H1 (cell line): ENCODE data around the gene DOHH. TPM values are rescaled to one million over a fixed set of nuclear protein-coding genes. Genes with fewer than 3 reads are reported as not detected.

Experiments
- CTCF ChIA-PET: fragments of 300-600 bp; sonication (Branson Sonifier 250); formaldehyde crosslinking; loops from one replicate; lab custom pipeline; 2021; ENCODE audit not compliant: partially characterized antibody; lab: Charles Lee
- POLR2A ChIA-PET: fragments of 300-600 bp; sonication (Branson Sonifier 250); formaldehyde crosslinking; loops from one replicate; lab custom pipeline; 2021; ENCODE audit warnings: inconsistent platforms; ENCODE audit not compliant: partially characterized antibody; lab: Charles Lee
- DNase-seq, 2 experiments: peaks; one replicate each; pipeline versions ENCODE4 v3.0.0 to v3.0.0-alpha.2; 2010 to 2022; ENCODE audit warnings: low spot score in 2 of 2, low read depth in 1 of 2, mixed read lengths in 1 of 2
- FAIRE-seq: peaks from 2 replicates; lab custom pipeline; 2011; peaks lifted over from hg19 to GRCh38; lab: Jason Lieb, UNC
- H2AFZ ChIP-seq: 2 replicates; pipeline ENCODE4 v1.8.1; 2012; ENCODE audit warnings: low read length, inconsistent platforms
- H2AK5ac ChIP-seq: 2 replicates; pipeline ENCODE4 v1.6.1; 2013; ENCODE audit warnings: low read depth, low read length
- H2BK120ac ChIP-seq: replicated peaks from 2 replicates; pipeline ENCODE3; 2013; ENCODE audit warnings: low read depth, low read length, inconsistent platforms
- H2BK12ac ChIP-seq: 2 replicates; pipeline ENCODE4 v1.6.1; 2013; ENCODE audit warnings: low read depth, low read length
- H2BK15ac ChIP-seq: 2 replicates; pipeline ENCODE4 v1.6.1; 2013; ENCODE audit warnings: low read length
- H2BK20ac ChIP-seq: 2 replicates; pipeline ENCODE4 v1.6.1; 2013; ENCODE audit warnings: low read length
- H2BK5ac ChIP-seq: 2 replicates; pipeline ENCODE4 v1.6.1; 2013; ENCODE audit warnings: low read depth, low read length
- H3K14ac ChIP-seq: 2 replicates; pipeline ENCODE4 v1.6.1; 2013; ENCODE audit warnings: inconsistent platforms; ENCODE audit not compliant: insufficient read length
- H3K18ac ChIP-seq: 2 replicates; pipeline ENCODE4 v1.6.1; 2013; ENCODE audit warnings: low read length; ENCODE audit errors: extremely low read depth
- H3K23ac ChIP-seq: 2 replicates; pipeline ENCODE4 v1.6.1; 2013; ENCODE audit warnings: inconsistent platforms; ENCODE audit not compliant: insufficient read length
- H3K23me2 ChIP-seq: 2 replicates; pipeline ENCODE4 v1.6.1; 2013; ENCODE audit warnings: low read depth, low read length
- H3K27ac ChIP-seq: 2 replicates; pipeline ENCODE4 v1.6.1; 2011; ENCODE audit warnings: low read depth, low read length, inconsistent platforms
- H3K27me3 ChIP-seq, 4 experiments: replicated peaks in 1 of 4; 1 replicate in 1 of 4; 2 replicates in 3 of 4; pipeline versions ENCODE4 v1.6.1 to v1.8.1; 2011 to 2013; ENCODE audit warnings: low read length in 3 of 4, mild to moderate bottlenecking in 3 of 4, inconsistent platforms in 2 of 4, mixed read lengths in 2 of 4, moderate library complexity in 1 of 4; ENCODE audit not compliant: control insufficient read depth in 3 of 4, insufficient read depth in 3 of 4; ENCODE audit errors: extremely low read depth in 1 of 4
- H3K36me3 ChIP-seq, 4 experiments: 2 replicates each; pipeline versions ENCODE4 v1.6.1 to v1.8.1; 2011 to 2013; ENCODE audit warnings: mild to moderate bottlenecking in 4 of 4, low read length in 3 of 4, moderate library complexity in 2 of 4, control low read depth in 1 of 4, inconsistent platforms in 1 of 4; ENCODE audit not compliant: insufficient read depth in 4 of 4, control insufficient read depth in 2 of 4
- H3K4ac ChIP-seq: replicated peaks from 2 replicates; pipeline ENCODE3; 2013; ENCODE audit warnings: low read length, low read depth, mixed read lengths, inconsistent platforms; ENCODE audit not compliant: insufficient read length
- H3K4me1 ChIP-seq, 4 experiments: replicated peaks in 1 of 4; 1 replicate in 1 of 4; 2 replicates in 3 of 4; pipeline versions ENCODE4 v1.6.1 to v1.8.1; 2011 to 2013; ENCODE audit warnings: low read length in 3 of 4, inconsistent platforms in 2 of 4, mixed read lengths in 1 of 4; ENCODE audit not compliant: insufficient read depth in 4 of 4, control insufficient read depth in 3 of 4
- H3K4me2 ChIP-seq, 2 experiments: 2 replicates each; pipeline versions ENCODE4 v1.6.1 to v1.8.1; 2011 to 2013; ENCODE audit warnings: low read depth in 2 of 2, low read length in 2 of 2, control low read depth in 1 of 2, inconsistent platforms in 1 of 2, mild to moderate bottlenecking in 1 of 2; ENCODE audit not compliant: insufficient read depth in 1 of 2
- H3K4me3 ChIP-seq, 4 experiments: fragments of 200-600, 300-600 bp in 1 of 4; sonication (generic), shearing (Covaris generic), sonication (Bioruptor Twin) in 1 of 4; 2 replicates each; pipeline versions ENCODE4 v1.5.1 to v1.8.1; 2011 to 2016; ENCODE audit warnings: low read length in 4 of 4, low read depth in 3 of 4, control low read depth in 2 of 4, inconsistent platforms in 2 of 4, mild to moderate bottlenecking in 2 of 4, mixed read lengths in 1 of 4, moderate library complexity in 1 of 4; ENCODE audit not compliant: insufficient read depth in 2 of 4; ENCODE audit errors: extremely low read depth in 1 of 4
- H3K56ac ChIP-seq: replicated peaks from 2 replicates; pipeline ENCODE3; 2013; ENCODE audit warnings: low read depth, mild to moderate bottlenecking, mixed read lengths, low read length, inconsistent platforms; ENCODE audit not compliant: insufficient read length
- H3K79me1 ChIP-seq: 2 replicates; pipeline ENCODE4 v1.6.1; 2013; ENCODE audit warnings: low read depth, low read length, control low read depth
- H3K79me2 ChIP-seq, 2 experiments: 2 replicates each; pipeline versions ENCODE4 v1.6.1 to v1.8.1; 2012 to 2013; ENCODE audit warnings: low read length in 2 of 2, mild to moderate bottlenecking in 2 of 2, inconsistent platforms in 1 of 2; ENCODE audit not compliant: insufficient read depth in 2 of 2, control insufficient read depth in 1 of 2
- H3K9ac ChIP-seq, 4 experiments: replicated peaks in 1 of 4; 1 replicate in 1 of 4; 2 replicates in 3 of 4; pipeline versions ENCODE4 v1.6.1 to v1.8.1; 2011 to 2013; ENCODE audit warnings: low read depth in 3 of 4, low read length in 3 of 4, control low read depth in 2 of 4, mild to moderate bottlenecking in 2 of 4, moderate library complexity in 2 of 4, inconsistent platforms in 1 of 4; ENCODE audit errors: extremely low read depth in 1 of 4
- H3K9me3 ChIP-seq, 2 experiments: 2 replicates each; pipeline versions ENCODE4 v1.6.1 to v1.8.1; 2012 to 2013; ENCODE audit warnings: mild to moderate bottlenecking in 2 of 2, moderate library complexity in 2 of 2, control low read depth in 1 of 2, inconsistent platforms in 1 of 2, low read depth in 1 of 2, low read length in 1 of 2, mixed read lengths in 1 of 2; ENCODE audit not compliant: insufficient read depth in 2 of 2
- H4K20me1 ChIP-seq, 2 experiments: replicated peaks in 1 of 2; 2 replicates each; pipeline versions ENCODE3 to v1.8.1; 2011 to 2013; ENCODE audit warnings: inconsistent platforms in 2 of 2, low read length in 2 of 2, mild to moderate bottlenecking in 1 of 2; ENCODE audit not compliant: insufficient read depth in 2 of 2, control insufficient read depth in 1 of 2
- H4K5ac ChIP-seq: 2 replicates; pipeline ENCODE4 v1.6.1; 2013; ENCODE audit warnings: low read length, low read depth, mixed read lengths, inconsistent platforms; ENCODE audit not compliant: insufficient read length
- H4K8ac ChIP-seq: 2 replicates; pipeline ENCODE4 v1.8.0; 2013; ENCODE audit warnings: mild to moderate bottlenecking, moderate library complexity, low read length, inconsistent platforms; ENCODE audit not compliant: insufficient read depth; ENCODE audit errors: extremely low read depth
- H4K91ac ChIP-seq: replicated peaks from 2 replicates; pipeline ENCODE3; 2013; ENCODE audit warnings: low read length, mixed read lengths, inconsistent platforms; ENCODE audit not compliant: insufficient read length
- BACH1 ChIP-seq: IDR thresholded peaks from 2 replicates; pipeline ENCODE4 v1.6.1; 2012; ENCODE audit warnings: low read length, improper control_type of control experiment
- RAD21 ChIP-seq, 2 experiments: IDR thresholded peaks in 1 of 2; conservative IDR thresholded peaks in 1 of 2; 2 replicates each; pipeline ENCODE4 v1.6.1; 2011; ENCODE audit warnings: low read depth in 2 of 2, low read length in 2 of 2, improper control_type of control experiment in 1 of 2, inconsistent platforms in 1 of 2, mild to moderate bottlenecking in 1 of 2, moderate library complexity in 1 of 2
- WGBS, 2 experiments: shearing (Covaris generic) in 1 of 2; methylation state at CpG; one replicate each; pipeline versions ENCODE4 v1.1.6 to v1.1.7; 2013 to 2015; ENCODE audit warnings: low lambda C conversion rate in 2 of 2, mixed read lengths in 2 of 2, inconsistent platforms in 1 of 2, low coverage in 1 of 2, missing lambda C conversion rate in 1 of 2; ENCODE audit not compliant: insufficient replicate concordance in 2 of 2, insufficient coverage in 1 of 2, insufficient read length in 1 of 2; ENCODE audit errors: extremely low coverage in 1 of 2, missing lambda C conversion rate in 1 of 2; 5-methylcytosine and 5-hydroxymethylcytosine counted together
- polyA plus RNA-seq, 7 experiments: library from polyadenylated mRNA; depleted of rRNA in 3 of 7; stranded (reverse) in 5 of 7; unstranded in 2 of 7; fragments of >200 nt in 5 of 7; fragments of 200-250 nt in 2 of 7; gene quantifications; 1 replicate in 5 of 7; 2 replicates in 1 of 7; 4 replicates in 1 of 7; pipeline versions ENCODE4 v1.2.1 to v1.2.3, GENCODE V29; 2011 to 2013; ENCODE audit warnings: missing spikeins in 2 of 7, mixed read lengths in 2 of 7
- total RNA-seq: library from RNA; stranded (reverse); fragmentation: NEBNext Ultra II Directional; extraction: Animal tissue kit (Norgen Biotek cat#: 25700); gene quantifications from 2 replicates; pipeline ENCODE4 v1.2.1, GENCODE V29; 2021
- TF ChIP-seq, protein P1 (sequence below): IDR thresholded peaks from 2 replicates; pipeline ENCODE4 v1.6.1; 2012; ENCODE audit warnings: inconsistent platforms
- TF ChIP-seq, protein P2 (sequence below): IDR thresholded peaks from 2 replicates; pipeline ENCODE4 v1.6.1; 2011; ENCODE audit warnings: low read depth, mild to moderate bottlenecking, low read length; ENCODE audit not compliant: insufficient read depth

Gene DOHH
- total and polyA plus RNA-seq, 2 of the 8 experiments (the other 6 are each of a cell fraction or from before 2014, with no cell fraction given), result 7.3 to 17.7 TPM

DNA sequence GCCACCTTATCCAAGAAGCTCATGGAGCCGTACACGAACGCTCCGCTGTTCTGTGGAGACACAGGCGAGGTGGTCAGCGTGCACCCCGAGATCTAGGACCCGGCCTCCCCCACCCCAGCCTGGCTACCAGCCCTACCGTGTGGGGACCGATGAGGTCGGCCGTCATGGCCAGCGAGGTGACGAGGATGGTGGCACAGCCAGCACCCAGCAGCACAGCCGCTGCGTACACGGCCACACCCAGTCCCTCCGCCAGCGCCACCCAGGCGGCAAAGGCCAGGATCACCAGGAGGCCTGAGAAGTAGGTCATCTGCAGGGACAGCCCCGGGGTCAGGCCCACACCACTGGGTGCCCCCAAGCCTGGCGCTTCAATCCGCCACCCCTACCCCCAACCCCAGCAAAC, 45.6 kb upstream of the DOHH start:
- no peak overlapping the region for H3K9ac ChIP-seq

More for the DNA sequence above, 45.6 kb upstream of the DOHH start:
- Histone ChIP-seq H3K79me1 (no peaks in the 10 kb centered on the region), H3K56ac (no peak overlapping the region), H2BK15ac (no peak overlapping the region), H2BK12ac (no peak overlapping the region), H3K27ac (no peak overlapping the region), H2BK120ac (no peak overlapping the region), H4K91ac (no peak overlapping the region), H3K4me3 (no peak overlapping the region), H3K79me2 (no peaks in the 10 kb centered on the region), H4K8ac (no peak overlapping the region), H3K23me2 (no peaks in the 10 kb centered on the region), H3K18ac (no peak overlapping the region), H2AFZ (no peak overlapping the region), H4K5ac (no peak overlapping the region), H3K27me3 (no peaks in the 10 kb centered on the region), H3K23ac (no peak overlapping the region), H3K4me2 (no peak overlapping the region), H2BK20ac (no peak overlapping the region), H3K4ac (no peak overlapping the region), H3K4me1 (no peaks in the 10 kb centered on the region), H2BK5ac (no peak overlapping the region), H2AK5ac (no peak overlapping the region), H3K14ac (no peak overlapping the region), H3K9me3 (no peaks in the 10 kb centered on the region), H4K20me1 (peaks cover 8 to 24% of the 10 kb centered on the region in 2 experiments), H3K36me3 (peaks cover 0 to 5% (median 1%) of the 10 kb centered on the region in 4 experiments; a peak in 2 of 8 replicates)
- ChIA-PET CTCF (interaction anchor here (0.6 to 7.5 kb wide), 14 partner anchors 8 to 1812 kb away, joined by 3 to 66 read pairs (median 6); partner anchors contain the start of gene MFSD12), POLR2A (interaction anchor here (0.6 to 2.6 kb wide), 8 partner anchors 9 to 163 kb away, joined by 3 to 12 read pairs (median 3); partner anchors contain the start of gene MFSD12)
- FAIRE-seq (no peak), DNase-seq (no peak)
- TF ChIP-seq, protein P1, sequence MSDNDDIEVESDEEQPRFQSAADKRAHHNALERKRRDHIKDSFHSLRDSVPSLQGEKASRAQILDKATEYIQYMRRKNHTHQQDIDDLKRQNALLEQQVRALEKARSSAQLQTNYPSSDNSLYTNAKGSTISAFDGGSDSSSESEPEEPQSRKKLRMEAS, result no peak
- TF ChIP-seq BACH1, result no peak
- no peak for TF ChIP-seq RAD21 (IDR thresholded peaks at IDR 0.05 in 1 of 2, conservative IDR thresholded peaks at IDR 0.05 in 1 of 2; ENCODE audit: low read depth in 2 of 2, low read length in 2 of 2)
- TF ChIP-seq, protein P2, sequence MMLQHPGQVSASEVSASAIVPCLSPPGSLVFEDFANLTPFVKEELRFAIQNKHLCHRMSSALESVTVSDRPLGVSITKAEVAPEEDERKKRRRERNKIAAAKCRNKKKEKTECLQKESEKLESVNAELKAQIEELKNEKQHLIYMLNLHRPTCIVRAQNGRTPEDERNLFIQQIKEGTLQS, result no peak
- WGBS, 2 experiments, result 91% methylated on average over 21 of the region's 23 CpGs; no CpG with 5 or more reads in 1 of the 2 experiments
